ENCODE measurements around the gene NUP88. TPM values are rescaled to one million over a fixed set of nuclear protein-coding genes. Genes with fewer than 3 reads are reported as not detected.

The NUP88 gene
- total RNA-seq, 4 donors from 2014 or later, result 62.7 to 220 (median 83.8) TPM

DNA sequence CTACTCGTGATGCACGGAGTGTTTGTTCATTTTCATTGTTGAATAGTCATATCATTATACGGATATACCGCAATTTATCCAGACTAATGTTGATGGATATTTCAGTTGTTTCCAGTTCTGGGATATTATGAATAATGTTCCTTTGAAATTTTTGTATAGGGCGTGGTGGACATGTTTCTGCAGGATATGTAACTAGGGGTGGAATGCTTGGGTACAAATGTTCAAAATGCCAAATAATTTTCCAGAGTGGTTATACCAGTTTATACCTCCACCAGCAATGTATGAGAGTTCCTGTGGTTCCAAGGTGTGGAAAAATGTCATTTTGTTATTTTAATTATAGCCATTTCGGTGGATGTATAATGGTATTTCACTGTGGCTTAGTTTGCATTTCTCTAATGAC is 53.6 kb downstream of the NUP88 start:
- DNase-seq, result no peak
- Histone ChIP-seq H3K9me3 (no peaks in the 10 kb centered on the region), H3K27ac (no peak overlapping the region), H3K27me3 (no peaks in the 10 kb centered on the region), H3K36me3 (peaks cover 0 to 83% (median 0%) of the 10 kb centered on the region in 3 donors), H3K4me3 (no peak overlapping the region), H3K4me1 (no peaks in the 10 kb centered on the region)
- TF ChIP-seq POLR2A (IDR thresholded peaks at IDR 0.05), result no peak
- TF ChIP-seq, protein P1, sequence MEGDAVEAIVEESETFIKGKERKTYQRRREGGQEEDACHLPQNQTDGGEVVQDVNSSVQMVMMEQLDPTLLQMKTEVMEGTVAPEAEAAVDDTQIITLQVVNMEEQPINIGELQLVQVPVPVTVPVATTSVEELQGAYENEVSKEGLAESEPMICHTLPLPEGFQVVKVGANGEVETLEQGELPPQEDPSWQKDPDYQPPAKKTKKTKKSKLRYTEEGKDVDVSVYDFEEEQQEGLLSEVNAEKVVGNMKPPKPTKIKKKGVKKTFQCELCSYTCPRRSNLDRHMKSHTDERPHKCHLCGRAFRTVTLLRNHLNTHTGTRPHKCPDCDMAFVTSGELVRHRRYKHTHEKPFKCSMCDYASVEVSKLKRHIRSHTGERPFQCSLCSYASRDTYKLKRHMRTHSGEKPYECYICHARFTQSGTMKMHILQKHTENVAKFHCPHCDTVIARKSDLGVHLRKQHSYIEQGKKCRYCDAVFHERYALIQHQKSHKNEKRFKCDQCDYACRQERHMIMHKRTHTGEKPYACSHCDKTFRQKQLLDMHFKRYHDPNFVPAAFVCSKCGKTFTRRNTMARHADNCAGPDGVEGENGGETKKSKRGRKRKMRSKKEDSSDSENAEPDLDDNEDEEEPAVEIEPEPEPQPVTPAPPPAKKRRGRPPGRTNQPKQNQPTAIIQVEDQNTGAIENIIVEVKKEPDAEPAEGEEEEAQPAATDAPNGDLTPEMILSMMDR (IDR thresholded peaks at IDR 0.05), result no peak

DNA sequence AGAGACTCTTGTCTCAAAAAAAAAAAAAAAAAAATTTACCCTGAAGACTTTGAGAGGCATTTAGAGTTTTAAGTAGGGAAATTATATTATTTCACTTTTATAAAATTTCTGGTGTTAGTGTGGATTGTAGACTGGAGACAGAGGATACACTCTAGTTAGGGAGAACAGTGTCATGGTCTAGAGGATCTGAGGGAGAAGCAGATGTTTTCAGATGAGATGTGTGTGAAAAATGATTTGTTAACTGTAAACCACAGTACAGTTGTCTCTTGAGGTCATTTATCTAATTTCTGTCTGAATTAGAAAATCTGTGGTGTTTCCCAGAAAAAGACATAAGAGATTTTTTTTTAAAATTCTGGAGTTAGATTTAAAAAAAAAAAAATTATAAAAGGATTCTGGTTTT is 54.8 kb downstream of the NUP88 start:
- H3K27ac ChIP-seq, result no peak overlapping the region
- no peak overlapping the region for H3K4me3 ChIP-seq
- no peak for TF ChIP-seq POLR2A (IDR thresholded peaks at IDR 0.05)
- TF ChIP-seq, protein P1 (IDR thresholded peaks at IDR 0.05), result no peak
- no peaks in the 10 kb centered on the region for H3K9me3 ChIP-seq
- H3K27me3 ChIP-seq, result no peaks in the 10 kb centered on the region
- H3K4me1 ChIP-seq, result no peaks in the 10 kb centered on the region
- H3K36me3 ChIP-seq, result peaks cover 0 to 83% (median 0%) of the 10 kb centered on the region in 3 donors
- DNase-seq, result no peak

DNA sequence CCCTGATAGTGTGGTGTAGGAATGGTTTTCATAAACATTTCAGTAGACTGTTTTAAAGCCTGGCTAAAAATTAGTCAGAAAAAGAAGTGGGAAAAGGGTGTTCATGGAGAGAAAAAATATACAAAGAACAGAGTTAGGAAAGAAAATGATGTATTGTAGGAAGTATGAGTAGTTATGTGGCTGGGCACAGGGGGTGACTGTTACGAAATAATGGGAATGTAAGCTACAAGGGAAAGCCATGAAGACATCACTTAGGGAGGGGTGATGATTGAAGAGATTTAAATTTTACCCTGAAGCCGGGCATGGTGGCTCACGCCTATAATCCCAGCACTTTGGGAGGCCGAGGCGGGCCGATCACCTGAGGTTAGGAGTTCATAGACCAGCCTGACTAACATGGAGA is 55.3 kb downstream of the NUP88 start:
- no peak for DNase-seq
- Histone ChIP-seq H3K4me1 (no peaks in the 10 kb centered on the region), H3K27ac (no peak overlapping the region), H3K27me3 (no peaks in the 10 kb centered on the region), H3K36me3 (peaks cover 0 to 78% (median 0%) of the 10 kb centered on the region in 3 donors), H3K9me3 (no peaks in the 10 kb centered on the region), H3K4me3 (no peak overlapping the region)
- TF ChIP-seq POLR2A (IDR thresholded peaks at IDR 0.05), result no peak
- TF ChIP-seq, protein P1 (IDR thresholded peaks at IDR 0.05), result no peak

GRCh38 chr17:5362162-5362811 is 57.2 kb downstream of the NUP88 start:
- DNase-seq, result no peak
- H3K36me3 ChIP-seq, result peaks cover 0 to 74% (median 0%) of the 10 kb centered on the region in 3 donors

DNA sequence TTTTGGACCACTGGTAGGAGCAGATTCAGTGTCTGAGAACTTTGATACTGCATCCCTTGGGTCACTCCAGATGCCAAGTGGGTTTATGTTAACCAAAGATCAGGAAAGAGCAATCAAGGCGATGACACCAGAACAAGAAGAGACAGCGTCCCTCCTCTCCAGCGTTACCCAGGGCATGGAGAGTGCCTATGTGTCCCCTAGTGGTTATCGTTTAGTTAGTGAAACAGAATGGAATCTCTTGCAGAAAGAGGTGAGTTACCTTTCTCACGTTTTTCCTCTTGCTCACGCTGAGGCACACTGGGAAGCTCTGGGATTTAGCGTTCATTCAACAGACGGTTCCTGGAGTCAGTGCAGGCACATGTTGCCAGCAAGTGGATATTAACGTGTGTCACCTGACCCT is 58.0 kb downstream of the NUP88 start:
- peaks cover 0 to 73% (median 0%) of the 10 kb centered on the region in 3 donors for H3K36me3 ChIP-seq
- no peak for DNase-seq
- no peaks in the 10 kb centered on the region for H3K9me3 ChIP-seq
- TF ChIP-seq, protein P1 (IDR thresholded peaks at IDR 0.05), result no peak
- no peak for TF ChIP-seq POLR2A (IDR thresholded peaks at IDR 0.05)
- no peak overlapping the region for H3K4me3 ChIP-seq
- H3K27ac ChIP-seq, result no peak overlapping the region
- H3K27me3 ChIP-seq, result no peaks in the 10 kb centered on the region
- H3K4me1 ChIP-seq, result no peaks in the 10 kb centered on the region

More at GRCh38 chr17:5362162-5362811, 57.2 kb downstream of the NUP88 start:
- Histone ChIP-seq H3K27me3 (no peaks in the 10 kb centered on the region), H3K4me3 (no peak overlapping the region), H3K9me3 (no peaks in the 10 kb centered on the region), H3K4me1 (no peaks in the 10 kb centered on the region), H3K27ac (no peak overlapping the region)
- TF ChIP-seq, protein P1 (IDR thresholded peaks at IDR 0.05), result no peak
- TF ChIP-seq POLR2A (IDR thresholded peaks at IDR 0.05), result no peak

All from Peyer's patch (tissue), 4 donors.